GM10266 (cell line): Measurements from ENCODE around the gene ZGLP1.
"Not testable (repeated sequence)": the region's sequence is repeated elsewhere in the genome, so short reads cannot be mapped to it uniquely, and the experiment has no call there.

Source experiments
- DNase-seq: peaks from one replicate; pipeline ENCODE4 v3.0.0; 2012; ENCODE audit errors: extremely low spot score
- TF ChIP-seq, protein P1 (sequence below): IDR thresholded peaks from 2 replicates; pipeline ENCODE4 v1.5.1; 2012; ENCODE audit warnings: mild to moderate bottlenecking, low read depth; ENCODE audit not compliant: control insufficient read depth, insufficient read depth; ENCODE audit errors: missing control alignments

The ZGLP1 gene

GRCh38 chr19:10285393-10285792 is 24.2 kb downstream of the ZGLP1 start:
- DNase-seq: no peak
- TF ChIP-seq, protein P1, sequence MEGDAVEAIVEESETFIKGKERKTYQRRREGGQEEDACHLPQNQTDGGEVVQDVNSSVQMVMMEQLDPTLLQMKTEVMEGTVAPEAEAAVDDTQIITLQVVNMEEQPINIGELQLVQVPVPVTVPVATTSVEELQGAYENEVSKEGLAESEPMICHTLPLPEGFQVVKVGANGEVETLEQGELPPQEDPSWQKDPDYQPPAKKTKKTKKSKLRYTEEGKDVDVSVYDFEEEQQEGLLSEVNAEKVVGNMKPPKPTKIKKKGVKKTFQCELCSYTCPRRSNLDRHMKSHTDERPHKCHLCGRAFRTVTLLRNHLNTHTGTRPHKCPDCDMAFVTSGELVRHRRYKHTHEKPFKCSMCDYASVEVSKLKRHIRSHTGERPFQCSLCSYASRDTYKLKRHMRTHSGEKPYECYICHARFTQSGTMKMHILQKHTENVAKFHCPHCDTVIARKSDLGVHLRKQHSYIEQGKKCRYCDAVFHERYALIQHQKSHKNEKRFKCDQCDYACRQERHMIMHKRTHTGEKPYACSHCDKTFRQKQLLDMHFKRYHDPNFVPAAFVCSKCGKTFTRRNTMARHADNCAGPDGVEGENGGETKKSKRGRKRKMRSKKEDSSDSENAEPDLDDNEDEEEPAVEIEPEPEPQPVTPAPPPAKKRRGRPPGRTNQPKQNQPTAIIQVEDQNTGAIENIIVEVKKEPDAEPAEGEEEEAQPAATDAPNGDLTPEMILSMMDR: no peak

GRCh38 chr19:10284960-10285278 is 24.7 kb downstream of the ZGLP1 start:
- DNase-seq: no peak

GRCh38 chr19:10284065-10284959 is 25.3 kb downstream of the ZGLP1 start:
- TF ChIP-seq, protein P1: no peak
- no peak for DNase-seq

More at GRCh38 chr19:10284960-10285278, 24.7 kb downstream of the ZGLP1 start:
- TF ChIP-seq, protein P1: no peak

DNA sequence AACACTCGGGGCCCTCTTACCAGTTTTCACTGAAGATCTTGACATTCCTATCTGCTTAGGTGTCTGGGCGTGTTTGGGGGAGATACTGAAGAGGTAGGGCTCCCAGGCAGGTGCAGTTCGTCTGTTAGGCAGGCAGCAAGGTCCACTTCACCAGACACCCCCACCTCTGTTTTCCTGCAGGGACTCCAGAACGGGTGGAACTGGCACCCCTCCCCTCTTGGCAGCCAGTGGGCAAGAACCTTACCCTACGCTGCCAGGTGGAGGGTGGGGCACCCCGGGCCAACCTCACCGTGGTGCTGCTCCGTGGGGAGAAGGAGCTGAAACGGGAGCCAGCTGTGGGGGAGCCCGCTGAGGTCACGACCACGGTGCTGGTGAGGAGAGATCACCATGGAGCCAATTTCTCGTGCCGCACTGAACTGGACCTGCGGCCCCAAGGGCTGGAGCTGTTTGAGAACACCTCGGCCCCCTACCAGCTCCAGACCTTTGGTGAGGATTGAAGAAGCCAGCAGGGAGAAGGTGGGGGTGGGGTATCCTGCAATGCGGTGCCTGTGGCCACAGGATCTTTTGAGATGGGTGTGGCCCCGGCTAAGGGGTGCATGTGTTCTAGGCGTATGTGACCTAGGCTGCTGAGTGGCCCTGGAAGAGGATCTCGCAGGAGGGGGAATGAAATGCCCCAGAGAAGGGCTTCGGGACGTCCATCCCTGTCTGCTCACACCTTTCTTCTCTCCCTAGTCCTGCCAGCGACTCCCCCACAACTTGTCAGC is 26.1 kb downstream of the ZGLP1 start:
- DNase-seq: no peak
- TF ChIP-seq, protein P1: no peak

GRCh38 chr19:10282043-10282442 is 27.6 kb downstream of the ZGLP1 start:
- DNase-seq: not testable (repeated sequence)

DNA sequence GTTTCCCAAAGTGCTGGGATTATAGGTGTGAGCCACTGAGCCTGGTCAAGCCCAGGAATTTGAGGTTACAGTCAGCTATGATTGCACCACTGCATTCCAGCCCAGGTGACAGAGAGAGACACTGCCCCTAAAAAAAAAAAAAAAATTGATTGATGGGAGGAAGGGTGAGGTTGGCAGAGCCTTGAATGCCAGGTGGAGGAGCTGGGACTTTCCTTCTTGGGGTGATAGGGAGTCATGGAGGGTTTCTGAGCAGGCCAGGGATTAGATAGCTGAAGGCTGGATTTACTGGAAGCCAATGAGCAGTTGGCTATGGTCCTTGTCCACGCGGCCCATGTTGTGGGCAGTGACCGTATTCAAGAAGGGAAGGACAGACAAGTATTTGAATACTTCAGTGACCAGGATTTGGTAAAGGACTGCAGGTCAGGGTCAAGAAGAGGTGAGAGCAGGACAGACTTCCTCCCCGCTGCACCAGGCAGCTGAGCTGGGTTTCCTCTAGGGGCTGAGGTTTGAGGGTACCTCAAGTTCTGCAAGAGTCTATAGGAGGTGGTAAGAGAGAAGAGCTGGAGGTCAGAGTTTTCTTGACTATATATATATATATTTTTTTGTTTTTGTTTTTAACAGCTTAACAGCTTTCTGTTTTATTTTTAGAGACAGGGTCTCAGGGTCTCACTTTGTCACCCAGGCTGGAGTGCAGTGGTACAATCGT is 29.7 kb downstream of the ZGLP1 start:
- TF ChIP-seq, protein P1: no peak
- no peak for DNase-seq

DNA sequence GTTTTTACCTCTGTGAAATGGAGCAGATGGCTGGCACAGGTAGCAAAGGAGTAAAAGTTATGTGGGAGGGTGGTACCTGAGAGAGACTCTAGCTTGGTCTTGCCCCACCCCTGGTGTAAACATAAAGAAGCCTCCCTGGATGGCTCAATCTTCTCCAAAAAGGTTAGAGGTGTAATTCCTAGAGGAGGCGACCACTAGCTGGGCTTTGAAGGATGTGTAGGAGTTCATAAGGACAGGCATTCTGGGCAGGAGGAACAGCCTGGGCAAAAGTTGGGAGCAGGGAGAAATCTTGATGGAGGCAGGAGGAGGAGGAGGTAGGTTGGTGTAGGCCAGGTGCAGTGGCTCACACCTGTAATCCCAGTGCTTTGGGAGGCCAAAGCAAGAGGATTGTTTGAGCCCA is 30.7 kb downstream of the ZGLP1 start:
- no peak for DNase-seq
- TF ChIP-seq, protein P1: no peak
